K562 (cell line): ENCODE results near the gene ZNF266. TPM values are rescaled to one million over a fixed set of nuclear protein-coding genes. Genes with fewer than 3 reads are reported as not detected.

Experiments
- DPF2 ChIP-seq: fragments of 450-650 bp; IDR thresholded peaks from 2 replicates; pipeline ENCODE4 v1.6.1; 2016
- HDAC1 ChIP-seq, 2 experiments: fragments of 450-650 bp; IDR thresholded peaks; 2 replicates each; pipeline ENCODE4 v1.6.1; 2016 to 2017; ENCODE audit warnings: inconsistent platforms in 1 of 2, mild to moderate bottlenecking in 1 of 2, moderate library complexity in 1 of 2
- NELFE ChIP-seq: IDR thresholded peaks from 2 replicates; pipeline ENCODE4 v1.6.1; 2011; ENCODE audit warnings: mild to moderate bottlenecking; ENCODE audit not compliant: insufficient read depth, insufficient read length
- TRIM24 ChIP-seq, 2 experiments: fragments of 450-650 bp; IDR thresholded peaks; 2 replicates each; pipeline ENCODE4 v1.6.1; 2016
- ZNF586 ChIP-seq: fragments of 450-650 bp; formaldehyde crosslinking; conservative IDR thresholded peaks from 2 replicates; pipeline ENCODE4 v1.4.0; 2020; ENCODE audit warnings: mild to moderate bottlenecking, moderate library complexity
- ZNF79 ChIP-seq: fragments of 250-450 bp; sonication (Bioruptor Pico); IDR thresholded peaks from 2 replicates; pipeline ENCODE4 v1.4.0; 2020; ENCODE audit warnings: low read depth, mild to moderate bottlenecking, moderate library complexity
- polyA plus RNA-seq, 8 experiments: library from polyadenylated mRNA; depleted of rRNA in 4 of 8; stranded (reverse) in 5 of 8; unstranded in 3 of 8; fragments of >200 nt; fragmentation: Nextera tagmentation in 2 of 8; fragmentation: Illumina TruSeq in 1 of 8; extraction: Ambion mirVana in 2 of 8; extraction: Trizol in 1 of 8; gene quantifications; 2 replicates each; pipeline versions ENCODE4 v1.2.1 to v1.2.3, GENCODE V29; 2011 to 2014; ENCODE audit warnings: inconsistent platforms in 1 of 8, missing spikeins in 1 of 8
- total RNA-seq, 7 experiments: library from RNA; depleted of rRNA in 6 of 7; stranded (reverse); fragments of >200 nt in 6 of 7; fragmentation: Illumina TruSeq in 2 of 7; extraction: Trizol in 2 of 7; gene quantifications; 2 replicates each; pipeline versions ENCODE4 v1.2.1 to v1.2.3, GENCODE V29; 2011 to 2021; ENCODE audit warnings: low replicate concordance in 1 of 7
- TF ChIP-seq, protein P1 (sequence below): IDR thresholded peaks from 3 replicates; pipeline ENCODE4 v1.6.1; 2011; ENCODE audit warnings: borderline replicate concordance, mild to moderate bottlenecking, moderate library complexity; ENCODE audit not compliant: insufficient read length; ENCODE audit errors: extremely low read depth
- TF ChIP-seq, protein P2 (sequence below): fragments of 200-800 bp; sonication (Bioruptor generic); IDR thresholded peaks from 2 replicates; pipeline ENCODE4 v1.6.1; 2017; ENCODE audit warnings: missing genetic modification characterization, missing compliant biosample characterization
- TF ChIP-seq, protein P3 (sequence below): sonication (generic); formaldehyde crosslinking; IDR thresholded peaks from 2 replicates; pipeline ENCODE4 v1.4.0; 2020; ENCODE audit warnings: mild to moderate bottlenecking, missing genetic modification reagents
- TF ChIP-seq, protein P4 (sequence below): fragments of 250-450 bp; sonication (Bioruptor Pico); IDR thresholded peaks from 2 replicates; pipeline ENCODE4 v1.8.0; 2021; ENCODE audit warnings: mild to moderate bottlenecking, moderate library complexity
- TF ChIP-seq, protein P5 (sequence below): fragments of 450-650 bp; IDR thresholded peaks from 2 replicates; pipeline ENCODE4 v1.6.1; 2018; ENCODE audit not compliant: partially characterized antibody
- TF ChIP-seq, protein P6 (sequence below): fragments of 250-450 bp; sonication (Bioruptor Pico); IDR thresholded peaks from 2 replicates; pipeline ENCODE4 v1.4.0; 2020

The ZNF266 gene
- total and polyA plus RNA-seq, 9 of the 15 experiments (the other 6 are each of a cell fraction or from before 2014, with no cell fraction given) = 5.9 to 40.9 (median 20.3) TPM

DNA sequence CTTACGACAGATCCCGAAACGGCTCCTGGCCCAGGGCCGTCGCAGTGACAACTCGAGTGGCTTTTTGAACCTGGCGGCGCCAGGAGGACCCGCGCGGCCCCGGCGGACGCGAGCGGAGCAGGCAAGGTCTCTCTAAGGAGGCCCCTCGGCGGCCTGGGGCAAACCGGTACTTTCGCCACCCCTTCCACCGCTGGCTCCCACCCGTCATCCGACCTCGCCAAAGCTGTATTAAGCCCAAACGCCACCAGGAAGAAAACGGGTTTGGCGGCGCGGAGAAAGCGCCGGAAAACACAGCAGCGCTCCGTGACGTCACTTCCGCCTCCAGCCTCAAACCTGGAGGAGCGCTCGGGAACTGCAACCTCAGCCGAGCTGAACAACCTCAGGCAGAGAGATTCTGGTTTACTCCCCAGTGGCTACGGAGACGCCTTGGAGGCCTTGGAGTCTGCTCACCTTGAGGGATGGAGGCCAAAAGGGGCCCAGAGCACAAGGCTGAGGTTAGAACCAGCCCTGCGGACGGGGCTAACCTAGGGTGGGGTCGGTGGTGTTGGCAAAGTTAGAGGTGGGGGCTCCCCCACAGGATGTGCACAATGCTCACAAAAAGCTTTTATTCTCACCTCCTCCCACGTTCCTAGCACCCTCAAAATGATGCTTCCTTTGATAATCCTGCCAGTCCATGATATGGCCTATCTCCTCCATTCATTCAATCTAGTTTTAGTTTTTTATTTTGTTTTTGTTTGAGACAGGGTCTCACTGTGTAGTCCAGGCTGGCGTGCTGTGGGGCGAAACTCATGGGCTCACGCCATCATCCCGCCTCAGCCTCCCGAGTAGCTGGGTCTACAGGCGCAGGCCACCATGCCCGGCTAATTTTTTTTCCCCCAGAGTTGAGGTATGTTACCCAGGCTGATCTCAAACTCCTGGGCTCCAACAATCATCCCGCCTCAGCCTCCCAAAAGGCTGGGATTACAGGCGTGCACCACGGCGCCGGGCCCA is at the start of gene ZNF266 (continued):
- TF ChIP-seq, protein P1, sequence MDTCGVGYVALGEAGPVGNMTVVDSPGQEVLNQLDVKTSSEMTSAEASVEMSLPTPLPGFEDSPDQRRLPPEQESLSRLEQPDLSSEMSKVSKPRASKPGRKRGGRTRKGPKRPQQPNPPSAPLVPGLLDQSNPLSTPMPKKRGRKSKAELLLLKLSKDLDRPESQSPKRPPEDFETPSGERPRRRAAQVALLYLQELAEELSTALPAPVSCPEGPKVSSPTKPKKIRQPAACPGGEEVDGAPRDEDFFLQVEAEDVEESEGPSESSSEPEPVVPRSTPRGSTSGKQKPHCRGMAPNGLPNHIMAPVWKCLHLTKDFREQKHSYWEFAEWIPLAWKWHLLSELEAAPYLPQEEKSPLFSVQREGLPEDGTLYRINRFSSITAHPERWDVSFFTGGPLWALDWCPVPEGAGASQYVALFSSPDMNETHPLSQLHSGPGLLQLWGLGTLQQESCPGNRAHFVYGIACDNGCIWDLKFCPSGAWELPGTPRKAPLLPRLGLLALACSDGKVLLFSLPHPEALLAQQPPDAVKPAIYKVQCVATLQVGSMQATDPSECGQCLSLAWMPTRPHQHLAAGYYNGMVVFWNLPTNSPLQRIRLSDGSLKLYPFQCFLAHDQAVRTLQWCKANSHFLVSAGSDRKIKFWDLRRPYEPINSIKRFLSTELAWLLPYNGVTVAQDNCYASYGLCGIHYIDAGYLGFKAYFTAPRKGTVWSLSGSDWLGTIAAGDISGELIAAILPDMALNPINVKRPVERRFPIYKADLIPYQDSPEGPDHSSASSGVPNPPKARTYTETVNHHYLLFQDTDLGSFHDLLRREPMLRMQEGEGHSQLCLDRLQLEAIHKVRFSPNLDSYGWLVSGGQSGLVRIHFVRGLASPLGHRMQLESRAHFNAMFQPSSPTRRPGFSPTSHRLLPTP = no peak
- TF ChIP-seq ZNF79 (CRISPR knock-in tag) (no peak), ZNF586 (CRISPR knock-in tag) (no peak), TRIM24 (IDR thresholded peaks at IDR 0.05) (0 out of 4 replicates have a peak, but pooled peaks of 1 of the 2 experiments have one; percentile 30), HDAC1 (IDR thresholded peaks at IDR 0.05) (peak in 1 of 2 experiments; percentile 71; a peak in 1 of 4 replicates), NELFE (no peak), DPF2 (no peak)
- TF ChIP-seq, protein P2, sequence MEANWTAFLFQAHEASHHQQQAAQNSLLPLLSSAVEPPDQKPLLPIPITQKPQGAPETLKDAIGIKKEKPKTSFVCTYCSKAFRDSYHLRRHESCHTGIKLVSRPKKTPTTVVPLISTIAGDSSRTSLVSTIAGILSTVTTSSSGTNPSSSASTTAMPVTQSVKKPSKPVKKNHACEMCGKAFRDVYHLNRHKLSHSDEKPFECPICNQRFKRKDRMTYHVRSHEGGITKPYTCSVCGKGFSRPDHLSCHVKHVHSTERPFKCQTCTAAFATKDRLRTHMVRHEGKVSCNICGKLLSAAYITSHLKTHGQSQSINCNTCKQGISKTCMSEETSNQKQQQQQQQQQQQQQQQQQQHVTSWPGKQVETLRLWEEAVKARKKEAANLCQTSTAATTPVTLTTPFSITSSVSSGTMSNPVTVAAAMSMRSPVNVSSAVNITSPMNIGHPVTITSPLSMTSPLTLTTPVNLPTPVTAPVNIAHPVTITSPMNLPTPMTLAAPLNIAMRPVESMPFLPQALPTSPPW = peak; percentile 59
- TF ChIP-seq, protein P3, sequence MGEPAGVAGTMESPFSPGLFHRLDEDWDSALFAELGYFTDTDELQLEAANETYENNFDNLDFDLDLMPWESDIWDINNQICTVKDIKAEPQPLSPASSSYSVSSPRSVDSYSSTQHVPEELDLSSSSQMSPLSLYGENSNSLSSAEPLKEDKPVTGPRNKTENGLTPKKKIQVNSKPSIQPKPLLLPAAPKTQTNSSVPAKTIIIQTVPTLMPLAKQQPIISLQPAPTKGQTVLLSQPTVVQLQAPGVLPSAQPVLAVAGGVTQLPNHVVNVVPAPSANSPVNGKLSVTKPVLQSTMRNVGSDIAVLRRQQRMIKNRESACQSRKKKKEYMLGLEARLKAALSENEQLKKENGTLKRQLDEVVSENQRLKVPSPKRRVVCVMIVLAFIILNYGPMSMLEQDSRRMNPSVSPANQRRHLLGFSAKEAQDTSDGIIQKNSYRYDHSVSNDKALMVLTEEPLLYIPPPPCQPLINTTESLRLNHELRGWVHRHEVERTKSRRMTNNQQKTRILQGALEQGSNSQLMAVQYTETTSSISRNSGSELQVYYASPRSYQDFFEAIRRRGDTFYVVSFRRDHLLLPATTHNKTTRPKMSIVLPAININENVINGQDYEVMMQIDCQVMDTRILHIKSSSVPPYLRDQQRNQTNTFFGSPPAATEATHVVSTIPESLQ (CRISPR knock-in tag) = no peak; the same call in 1 of the 2 replicates
- TF ChIP-seq, protein P4, sequence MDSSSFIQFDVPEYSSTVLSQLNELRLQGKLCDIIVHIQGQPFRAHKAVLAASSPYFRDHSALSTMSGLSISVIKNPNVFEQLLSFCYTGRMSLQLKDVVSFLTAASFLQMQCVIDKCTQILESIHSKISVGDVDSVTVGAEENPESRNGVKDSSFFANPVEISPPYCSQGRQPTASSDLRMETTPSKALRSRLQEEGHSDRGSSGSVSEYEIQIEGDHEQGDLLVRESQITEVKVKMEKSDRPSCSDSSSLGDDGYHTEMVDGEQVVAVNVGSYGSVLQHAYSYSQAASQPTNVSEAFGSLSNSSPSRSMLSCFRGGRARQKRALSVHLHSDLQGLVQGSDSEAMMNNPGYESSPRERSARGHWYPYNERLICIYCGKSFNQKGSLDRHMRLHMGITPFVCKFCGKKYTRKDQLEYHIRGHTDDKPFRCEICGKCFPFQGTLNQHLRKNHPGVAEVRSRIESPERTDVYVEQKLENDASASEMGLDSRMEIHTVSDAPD (CRISPR knock-in tag) = no peak
- TF ChIP-seq, protein P5, sequence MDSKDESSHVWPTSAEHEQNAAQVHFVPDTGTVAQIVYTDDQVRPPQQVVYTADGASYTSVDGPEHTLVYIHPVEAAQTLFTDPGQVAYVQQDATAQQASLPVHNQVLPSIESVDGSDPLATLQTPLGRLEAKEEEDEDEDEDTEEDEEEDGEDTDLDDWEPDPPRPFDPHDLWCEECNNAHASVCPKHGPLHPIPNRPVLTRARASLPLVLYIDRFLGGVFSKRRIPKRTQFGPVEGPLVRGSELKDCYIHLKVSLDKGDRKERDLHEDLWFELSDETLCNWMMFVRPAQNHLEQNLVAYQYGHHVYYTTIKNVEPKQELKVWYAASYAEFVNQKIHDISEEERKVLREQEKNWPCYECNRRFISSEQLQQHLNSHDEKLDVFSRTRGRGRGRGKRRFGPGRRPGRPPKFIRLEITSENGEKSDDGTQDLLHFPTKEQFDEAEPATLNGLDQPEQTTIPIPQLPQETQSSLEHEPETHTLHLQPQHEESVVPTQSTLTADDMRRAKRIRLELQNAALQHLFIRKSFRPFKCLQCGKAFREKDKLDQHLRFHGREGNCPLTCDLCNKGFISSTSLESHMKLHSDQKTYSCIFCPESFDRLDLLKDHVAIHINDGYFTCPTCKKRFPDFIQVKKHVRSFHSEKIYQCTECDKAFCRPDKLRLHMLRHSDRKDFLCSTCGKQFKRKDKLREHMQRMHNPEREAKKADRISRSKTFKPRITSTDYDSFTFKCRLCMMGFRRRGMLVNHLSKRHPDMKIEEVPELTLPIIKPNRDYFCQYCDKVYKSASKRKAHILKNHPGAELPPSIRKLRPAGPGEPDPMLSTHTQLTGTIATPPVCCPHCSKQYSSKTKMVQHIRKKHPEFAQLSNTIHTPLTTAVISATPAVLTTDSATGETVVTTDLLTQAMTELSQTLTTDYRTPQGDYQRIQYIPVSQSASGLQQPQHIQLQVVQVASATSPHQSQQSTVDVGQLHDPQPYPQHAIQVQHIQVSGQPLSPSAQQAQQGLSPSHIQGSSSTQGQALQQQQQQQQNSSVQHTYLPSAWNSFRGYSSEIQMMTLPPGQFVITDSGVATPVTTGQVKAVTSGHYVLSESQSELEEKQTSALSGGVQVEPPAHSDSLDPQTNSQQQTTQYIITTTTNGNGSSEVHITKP = no peak
- TF ChIP-seq, protein P6, sequence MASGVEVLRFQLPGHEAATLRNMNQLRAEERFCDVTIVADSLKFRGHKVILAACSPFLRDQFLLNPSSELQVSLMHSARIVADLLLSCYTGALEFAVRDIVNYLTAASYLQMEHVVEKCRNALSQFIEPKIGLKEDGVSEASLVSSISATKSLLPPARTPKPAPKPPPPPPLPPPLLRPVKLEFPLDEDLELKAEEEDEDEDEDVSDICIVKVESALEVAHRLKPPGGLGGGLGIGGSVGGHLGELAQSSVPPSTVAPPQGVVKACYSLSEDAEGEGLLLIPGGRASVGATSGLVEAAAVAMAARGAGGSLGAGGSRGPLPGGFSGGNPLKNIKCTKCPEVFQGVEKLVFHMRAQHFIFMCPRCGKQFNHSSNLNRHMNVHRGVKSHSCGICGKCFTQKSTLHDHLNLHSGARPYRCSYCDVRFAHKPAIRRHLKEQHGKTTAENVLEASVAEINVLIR (CRISPR knock-in tag) = peak; percentile 95
